GM12865 (cell line): ENCODE data around the gene C2orf15.

Experiments
- DNase-seq: peaks from one replicate; pipeline ENCODE4 v3.0.0; 2010; ENCODE audit warnings: low read depth
- H3K4me3 ChIP-seq: 2 replicates; pipeline ENCODE4 v1.5.1; 2011; ENCODE audit warnings: mild to moderate bottlenecking, low read depth, low read length, control low read depth
- CTCF ChIP-seq: IDR thresholded peaks from 2 replicates; pipeline ENCODE4 v1.5.1; 2011; ENCODE audit warnings: low read length, control low read depth, low read depth, inconsistent platforms; ENCODE audit not compliant: insufficient read depth; ENCODE audit errors: missing control alignments

C2orf15 gene

GRCh38 chr2:99159594-99159993 is 18.1 kb downstream of the C2orf15 start:
- no peak for DNase-seq
- no peak overlapping the region for H3K4me3 ChIP-seq
- TF ChIP-seq CTCF = no peak

GRCh38 chr2:99166218-99166617 is 24.7 kb downstream of the C2orf15 start:
- H3K4me3 ChIP-seq = no peak overlapping the region
- DNase-seq = no peak
- TF ChIP-seq CTCF = no peak

- DNase-seq = peak; percentile 5
- TF ChIP-seq CTCF = no peak
- no peak overlapping the region for H3K4me3 ChIP-seq
Observed at GRCh38 chr2:99169534-99169933, 28.0 kb downstream of the C2orf15 start.

- no peak overlapping the region for H3K4me3 ChIP-seq
- DNase-seq = no peak
- no peak for TF ChIP-seq CTCF
Observed at GRCh38 chr2:99171377-99172140, 30.1 kb downstream of the C2orf15 start.

- DNase-seq = peak; percentile 96
- H3K4me3 ChIP-seq = peak within 1 kb of the TSS; percentile 95
- TF ChIP-seq CTCF = no peak
Observed at GRCh38 chr2:99180755-99181623, 39.5 kb downstream of the C2orf15 start, which contains the start of the genes MITD1 and MRPL30. MITD1 (minus strand) TSS chr2:99181058; CDS start chr2:99180981, 77 bp downstream. MRPL30 (plus strand) TSS chr2:99181184; CDS start chr2:99186204, 5,020 bp downstream.

- H3K4me3 ChIP-seq = peak overlapping the region; percentile 95
- no peak for TF ChIP-seq CTCF
- no peak for DNase-seq
Observed at GRCh38 chr2:99181624-99182000, 40.1 kb downstream of the C2orf15 start.
